NB4 (cell line): Measurements from ENCODE around the gene RETREG1.

ENCODE experiments used
- POLR2A ChIP-seq: IDR thresholded peaks from 2 replicates; pipeline ENCODE4 v1.6.1; 2011; ENCODE audit warnings: mild to moderate bottlenecking; ENCODE audit not compliant: insufficient read length; ENCODE audit errors: extremely low read depth
- TF ChIP-seq, protein P1 (sequence below): IDR thresholded peaks from one replicate; pipeline ENCODE4 v1.5.1; 2012; ENCODE audit warnings: low read depth, low read length
- TF ChIP-seq, protein P2 (sequence below): IDR thresholded peaks from 2 replicates; pipeline ENCODE4 v1.6.1; 2011; ENCODE audit warnings: low read depth, low read length

DNA sequence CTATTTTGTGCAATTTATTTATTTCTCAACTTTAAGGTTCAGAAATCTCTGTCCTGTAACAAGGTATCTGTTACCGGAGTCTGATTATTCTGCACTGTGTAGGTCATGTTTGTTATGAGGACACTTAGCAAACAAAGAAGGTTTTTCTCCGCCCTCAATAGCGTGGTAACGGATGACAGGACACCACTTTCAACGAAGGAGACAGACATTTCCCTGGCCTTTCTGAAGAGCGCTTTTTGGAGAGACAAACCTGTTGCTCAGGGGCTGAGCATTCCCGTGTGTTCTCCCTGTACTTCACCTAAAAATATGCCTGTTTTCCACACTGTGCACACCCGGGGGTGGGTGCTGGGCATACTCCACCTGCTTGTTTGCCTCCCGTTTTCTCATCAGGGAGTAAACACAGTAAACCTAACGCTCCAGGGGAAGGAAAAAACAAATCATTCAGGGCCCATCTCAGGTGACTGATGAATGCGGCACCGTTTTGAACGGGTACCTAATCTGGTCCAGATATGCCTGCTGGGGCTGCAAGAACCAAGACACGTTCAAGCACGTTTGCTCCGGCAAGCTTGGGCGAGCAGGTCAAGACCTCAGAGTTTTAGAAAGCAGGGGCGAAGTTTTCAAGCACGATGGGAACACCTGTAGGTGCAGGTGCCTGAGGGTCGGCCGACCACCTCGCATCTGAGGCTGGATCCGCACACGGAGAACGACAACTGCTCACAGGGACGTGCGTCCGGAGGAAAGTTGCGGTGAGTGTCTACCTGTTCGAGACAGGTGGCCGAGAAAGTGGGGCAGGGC is 859 bp downstream of the RETREG1 start:
- TF ChIP-seq, protein P1, sequence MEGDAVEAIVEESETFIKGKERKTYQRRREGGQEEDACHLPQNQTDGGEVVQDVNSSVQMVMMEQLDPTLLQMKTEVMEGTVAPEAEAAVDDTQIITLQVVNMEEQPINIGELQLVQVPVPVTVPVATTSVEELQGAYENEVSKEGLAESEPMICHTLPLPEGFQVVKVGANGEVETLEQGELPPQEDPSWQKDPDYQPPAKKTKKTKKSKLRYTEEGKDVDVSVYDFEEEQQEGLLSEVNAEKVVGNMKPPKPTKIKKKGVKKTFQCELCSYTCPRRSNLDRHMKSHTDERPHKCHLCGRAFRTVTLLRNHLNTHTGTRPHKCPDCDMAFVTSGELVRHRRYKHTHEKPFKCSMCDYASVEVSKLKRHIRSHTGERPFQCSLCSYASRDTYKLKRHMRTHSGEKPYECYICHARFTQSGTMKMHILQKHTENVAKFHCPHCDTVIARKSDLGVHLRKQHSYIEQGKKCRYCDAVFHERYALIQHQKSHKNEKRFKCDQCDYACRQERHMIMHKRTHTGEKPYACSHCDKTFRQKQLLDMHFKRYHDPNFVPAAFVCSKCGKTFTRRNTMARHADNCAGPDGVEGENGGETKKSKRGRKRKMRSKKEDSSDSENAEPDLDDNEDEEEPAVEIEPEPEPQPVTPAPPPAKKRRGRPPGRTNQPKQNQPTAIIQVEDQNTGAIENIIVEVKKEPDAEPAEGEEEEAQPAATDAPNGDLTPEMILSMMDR, result no peak
- no peak for TF ChIP-seq POLR2A
- TF ChIP-seq, protein P2, sequence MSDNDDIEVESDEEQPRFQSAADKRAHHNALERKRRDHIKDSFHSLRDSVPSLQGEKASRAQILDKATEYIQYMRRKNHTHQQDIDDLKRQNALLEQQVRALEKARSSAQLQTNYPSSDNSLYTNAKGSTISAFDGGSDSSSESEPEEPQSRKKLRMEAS, result no peak
